Prostate gland (tissue), 2 donors: ENCODE data around the gene EVI5. TPM values are rescaled to one million over a fixed set of nuclear protein-coding genes. Genes with fewer than 3 reads are reported as not detected.
"Not testable (repeated sequence)": the region's sequence is repeated elsewhere in the genome, so short reads cannot be mapped to it uniquely, and the experiment has no call there.

Source experiments
- DNase-seq: peaks from one replicate; pipeline ENCODE4 v3.0.0-alpha.2; 2019; ENCODE audit warnings: low spot score
- H3K27ac ChIP-seq, 2 donors: fragments of 200-600 bp; sonication (generic); 2 replicates each; pipeline ENCODE4 v1.5.1; 2017 to 2019
- H3K27me3 ChIP-seq: fragments of 200-600 bp; sonication (generic); replicated peaks from 2 replicates; pipeline ENCODE4 v1.5.1; 2019; ENCODE audit not compliant: insufficient read depth
- H3K36me3 ChIP-seq, 2 donors: fragments of 200-600 bp; sonication (generic); 1 replicate in 1 of 2; 2 replicates in 1 of 2; pipeline versions ENCODE4 v1.5.1 to v1.8.1; 2017 to 2019
- H3K4me1 ChIP-seq: fragments of 200-600 bp; sonication (generic); replicated peaks from 2 replicates; pipeline ENCODE4 v1.5.1; 2019
- H3K4me3 ChIP-seq, 2 donors: fragments of 200-600 bp; sonication (generic); 2 replicates each; pipeline ENCODE4 v1.5.1; 2017 to 2019
- H3K9me3 ChIP-seq: fragments of 200-600 bp; sonication (generic); 2 replicates; pipeline ENCODE4 v1.5.1; 2017
- CTCF ChIP-seq, 4 experiments: fragments of 200-600 bp in 2 of 4; fragments of 450-650 bp in 2 of 4; sonication (generic) in 2 of 4; IDR thresholded peaks; 1 replicate in 3 of 4; 2 replicates in 1 of 4; pipeline ENCODE4 v1.5.1; 2016 to 2019; ENCODE audit warnings: antibody characterized with exemption in 4 of 4, mild to moderate bottlenecking in 2 of 4, moderate library complexity in 2 of 4
- POLR2A ChIP-seq: fragments of 450-650 bp; IDR thresholded peaks from one replicate; pipeline ENCODE4 v1.6.1; 2016; ENCODE audit warnings: antibody characterized with exemption, mild to moderate bottlenecking
- POLR2AphosphoS5 ChIP-seq: sonication (generic); formaldehyde crosslinking; IDR thresholded peaks from one replicate; pipeline ENCODE4 v1.6.1; 2017; ENCODE audit warnings: antibody characterized with exemption
- WGBS: methylation state at CpG from one replicate; pipeline ENCODE4 v1.1.5; 2018; 5-methylcytosine and 5-hydroxymethylcytosine counted together
- intact Hi-C: fragments of 100-400 bp; cut with DNase I; formaldehyde crosslinking; loops from one replicate; pipeline ENCODE4 v1.14.2; 2022
- total RNA-seq, 2 donors: library from RNA; depleted of rRNA; stranded (reverse); fragments of >200 nt; gene quantifications; one replicate each; pipeline ENCODE4 v1.1.0, GENCODE V29; 2016

EVI5 gene
- total RNA-seq, 2 donors from 2014 or later, result 22.2 to 38.6 TPM

GRCh38 chr1:92774407-92774806, 10.5 kb downstream of the EVI5 start:
- DNase-seq, result no peak
- WGBS, result 66% methylated on average over 1 of the region's 1 CpG
- H3K36me3 ChIP-seq, result no peaks in the 10 kb centered on the region
- no peaks in the 10 kb centered on the region for H3K27me3 ChIP-seq
- no peaks in the 10 kb centered on the region for H3K4me1 ChIP-seq
- no peak overlapping the region for H3K27ac ChIP-seq
- no peak for TF ChIP-seq CTCF (IDR thresholded peaks at IDR 0.05)
- no peak for TF ChIP-seq POLR2AphosphoS5
- TF ChIP-seq POLR2A, result no peak
- intact Hi-C loops, result no loop called here
- H3K4me3 ChIP-seq, result no peak overlapping the region
- H3K9me3 ChIP-seq, result no peaks in the 10 kb centered on the region

- H3K27ac ChIP-seq, DNase-seq, intact Hi-C loops, H3K36me3 ChIP-seq, H3K4me3 ChIP-seq, H3K4me1 ChIP-seq, H3K9me3 ChIP-seq, H3K27me3 ChIP-seq: not testable (repeated sequence)
- 95% methylated on average over 2 of the region's 2 CpGs for WGBS
Measured at GRCh38 chr1:92773749-92774148, 11.2 kb downstream of the EVI5 start.

- Histone ChIP-seq H3K9me3 (no peaks in the 10 kb centered on the region), H3K27ac (no peak overlapping the region), H3K4me3 (no peak overlapping the region), H3K4me1 (no peaks in the 10 kb centered on the region), H3K36me3 (no peaks in the 10 kb centered on the region), H3K27me3 (no peaks in the 10 kb centered on the region)
- WGBS, result 96% methylated on average over 3 of the region's 3 CpGs
- intact Hi-C loops, result no loop called here
- DNase-seq, result no peak
- TF ChIP-seq POLR2AphosphoS5 (no peak), CTCF (IDR thresholded peaks at IDR 0.05) (no peak), POLR2A (no peak)
Measured at GRCh38 chr1:92769856-92770255, 15.1 kb downstream of the EVI5 start.

GRCh38 chr1:92768915-92769314, 16.0 kb downstream of the EVI5 start:
- no peak for TF ChIP-seq POLR2AphosphoS5
- TF ChIP-seq POLR2A, result no peak
- no peak for TF ChIP-seq CTCF (IDR thresholded peaks at IDR 0.05)
- Histone ChIP-seq H3K9me3 (no peaks in the 10 kb centered on the region), H3K27ac (no peak overlapping the region), H3K27me3 (no peaks in the 10 kb centered on the region), H3K4me3 (no peak overlapping the region), H3K36me3 (no peaks in the 10 kb centered on the region), H3K4me1 (no peaks in the 10 kb centered on the region)
- intact Hi-C loops, result no loop called here
- no peak for DNase-seq

- Histone ChIP-seq H3K27ac (no peak overlapping the region), H3K36me3 (no peaks in the 10 kb centered on the region), H3K9me3 (no peaks in the 10 kb centered on the region), H3K4me3 (no peak overlapping the region), H3K27me3 (no peaks in the 10 kb centered on the region), H3K4me1 (no peaks in the 10 kb centered on the region)
- 71% methylated on average over 2 of the region's 2 CpGs for WGBS
- TF ChIP-seq POLR2A (no peak), POLR2AphosphoS5 (no peak), CTCF (IDR thresholded peaks at IDR 0.05) (no peak)
- intact Hi-C loops, result no loop called here
- no peak for DNase-seq
Measured at GRCh38 chr1:92768296-92768695, 16.6 kb downstream of the EVI5 start.
